CD8-positive, alpha-beta memory T cell (primary cell): Measurements from ENCODE around the gene SDSL. TPM values are rescaled to one million over a fixed set of nuclear protein-coding genes. Genes with fewer than 3 reads are reported as not detected.

ENCODE experiments used
- CTCF ChIA-PET: fragments of 350-600 bp; sonication (Branson Sonifier 250); formaldehyde crosslinking; loops from one replicate; lab custom pipeline; 2021; ENCODE audit warnings: antibody characterized with exemption; lab: Charles Lee
- POLR2A ChIA-PET: fragments of 350-600 bp; sonication (Branson Sonifier 250); formaldehyde crosslinking; loops from one replicate; lab custom pipeline; 2021; ENCODE audit warnings: antibody characterized with exemption; lab: Charles Lee
- DNase-seq, 5 donors: peaks; one replicate each; pipeline versions ENCODE4 v3.0.0 to v3.0.0-alpha.2; 2020 to 2022; ENCODE audit warnings: mixed read lengths in 1 of 5
- H3K27ac ChIP-seq: one replicate; pipeline ENCODE4 v1.7.0; 2013; ENCODE audit warnings: low read depth, mild to moderate bottlenecking, low read length, moderate library complexity
- H3K27me3 ChIP-seq: 2 replicates; pipeline ENCODE4 v1.7.0; 2013; ENCODE audit warnings: low read length, mild to moderate bottlenecking; ENCODE audit not compliant: insufficient read depth, poor library complexity, severe bottlenecking
- H3K36me3 ChIP-seq: 2 replicates; pipeline ENCODE4 v1.7.0; 2013; ENCODE audit warnings: mild to moderate bottlenecking, low read length, moderate library complexity; ENCODE audit not compliant: insufficient read depth
- H3K4me1 ChIP-seq: 2 replicates; pipeline ENCODE4 v1.7.0; 2013; ENCODE audit warnings: mild to moderate bottlenecking, low read length, moderate library complexity; ENCODE audit not compliant: insufficient read depth
- H3K4me3 ChIP-seq: 2 replicates; pipeline ENCODE4 v1.7.0; 2013; ENCODE audit warnings: mild to moderate bottlenecking, low read length
- H3K9me3 ChIP-seq: 2 replicates; pipeline ENCODE4 v1.7.0; 2013; ENCODE audit warnings: mild to moderate bottlenecking, low read length
- H3K27ac Mint-ChIP-seq, 8 donors: one replicate each; pipeline ENCODE4 v1.8.0; 2020 to 2021; ENCODE audit warnings: mixed read lengths in 8 of 8, mild to moderate bottlenecking in 6 of 8, inconsistent platforms in 3 of 8, moderate library complexity in 3 of 8
- H3K27me3 Mint-ChIP-seq, 2 donors: one replicate each; pipeline ENCODE4 v1.8.0; 2020 to 2021; ENCODE audit warnings: mixed read lengths in 2 of 2, mild to moderate bottlenecking in 1 of 2, moderate library complexity in 1 of 2
- H3K36me3 Mint-ChIP-seq, 3 donors: one replicate each; pipeline ENCODE4 v1.8.0; 2020 to 2021; ENCODE audit warnings: mixed read lengths in 3 of 3, inconsistent platforms in 1 of 3, mild to moderate bottlenecking in 1 of 3
- H3K4me1 Mint-ChIP-seq, 3 donors: one replicate each; pipeline ENCODE4 v1.8.0; 2020 to 2021; ENCODE audit warnings: mixed read lengths in 3 of 3, inconsistent platforms in 1 of 3, mild to moderate bottlenecking in 1 of 3
- H3K4me3 Mint-ChIP-seq, 7 donors: one replicate each; pipeline ENCODE4 v1.8.0; 2020 to 2021; ENCODE audit warnings: mixed read lengths in 7 of 7, mild to moderate bottlenecking in 6 of 7, moderate library complexity in 4 of 7, inconsistent platforms in 2 of 7
- H3K9me3 Mint-ChIP-seq, 5 donors: one replicate each; pipeline ENCODE4 v1.8.0; 2020 to 2022; ENCODE audit warnings: mixed read lengths in 5 of 5, mild to moderate bottlenecking in 3 of 5, moderate library complexity in 2 of 5, inconsistent platforms in 1 of 5
- polyA plus RNA-seq: library from polyadenylated mRNA; unstranded; fragments of 300-500 nt; fragmentation: Illumina TruSeq; gene quantifications from one replicate; pipeline ENCODE4 v1.2.3, GENCODE V29; 2021
- total RNA-seq, 2 experiments: library from RNA; stranded (reverse); gene quantifications; one replicate each; pipeline ENCODE4 v1.2.3, GENCODE V29; 2021

The SDSL gene
- total and polyA plus RNA-seq, 3 experiments from 2014 or later: 0.20 to 0.24 TPM; not detected in 1

DNA sequence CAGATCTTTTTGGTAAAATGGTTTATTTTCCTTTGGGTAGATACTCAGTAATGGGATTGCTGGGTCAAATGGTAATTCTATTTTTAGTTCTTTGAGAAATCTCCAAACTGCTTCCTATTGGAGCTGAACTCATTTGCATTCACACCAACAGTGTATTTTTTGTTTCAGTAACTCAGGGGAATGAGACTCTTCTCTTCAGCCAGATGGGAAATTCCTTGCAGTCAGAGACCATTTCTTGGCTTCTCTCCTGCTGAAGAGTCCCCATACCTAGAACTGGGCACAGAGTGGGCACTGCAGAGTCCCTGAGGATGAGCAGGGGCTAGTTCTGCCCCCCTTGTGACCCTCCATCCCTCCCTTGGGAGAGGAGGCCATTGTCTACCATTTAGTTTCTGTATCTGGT, 10.8 kb downstream of the SDSL start:
- Histone ChIP-seq H3K4me1 (no peaks in the 10 kb centered on the region), H3K36me3 (no peaks in the 10 kb centered on the region), H3K27ac (no peak overlapping the region), H3K27me3 (peaks cover 4% of the 10 kb centered on the region), H3K4me3 (no peak overlapping the region), H3K9me3 (no peaks in the 10 kb centered on the region)
- Mint-ChIP-seq H3K27ac (no peak overlapping the region), H3K27me3 (peaks cover 4 to 16% of the 10 kb centered on the region in 2 donors), H3K4me1 (peaks cover 0 to 2% (median 0%) of the 10 kb centered on the region in 3 donors), H3K36me3 (no peaks in the 10 kb centered on the region), H3K9me3 (no peaks in the 10 kb centered on the region), H3K4me3 (no peak overlapping the region)
- no peak for DNase-seq
- CTCF ChIA-PET: no interaction called here
- POLR2A ChIA-PET: no interaction called here

DNA sequence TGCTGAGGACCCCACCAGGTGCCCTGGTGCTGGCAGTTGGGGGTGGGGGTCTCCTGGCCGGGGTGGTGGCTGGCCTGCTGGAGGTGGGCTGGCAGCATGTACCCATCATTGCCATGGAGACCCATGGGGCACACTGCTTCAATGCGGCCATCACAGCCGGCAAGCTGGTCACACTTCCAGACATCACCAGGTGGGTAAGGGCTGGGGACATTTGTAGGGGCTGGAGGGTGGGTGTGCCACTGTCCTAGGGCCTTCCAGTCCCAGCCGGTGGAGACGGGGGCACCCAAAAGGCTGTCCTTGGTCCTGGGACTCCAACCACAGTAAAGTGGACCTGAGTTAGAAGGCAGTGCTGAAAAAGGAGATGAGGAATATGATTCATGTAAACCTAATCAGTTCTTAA, 13.2 kb downstream of the SDSL start:
- H3K4me3 Mint-ChIP-seq: no peak overlapping the region
- H3K4me1 ChIP-seq: no peaks in the 10 kb centered on the region
- H3K9me3 Mint-ChIP-seq: no peaks in the 10 kb centered on the region
- H3K9me3 ChIP-seq: no peaks in the 10 kb centered on the region
- no peak overlapping the region for H3K4me3 ChIP-seq
- no peaks in the 10 kb centered on the region for H3K36me3 Mint-ChIP-seq
- no peak overlapping the region for H3K27ac ChIP-seq
- no peak for DNase-seq
- CTCF ChIA-PET: no interaction called here
- H3K27ac Mint-ChIP-seq: no peak overlapping the region
- POLR2A ChIA-PET: no interaction called here
- H3K27me3 Mint-ChIP-seq: peaks cover 6% of the 10 kb centered on the region in 2 donors
- H3K36me3 ChIP-seq: no peaks in the 10 kb centered on the region
- peaks cover 0 to 2% (median 0%) of the 10 kb centered on the region in 3 donors for H3K4me1 Mint-ChIP-seq
- no peaks in the 10 kb centered on the region for H3K27me3 ChIP-seq

DNA sequence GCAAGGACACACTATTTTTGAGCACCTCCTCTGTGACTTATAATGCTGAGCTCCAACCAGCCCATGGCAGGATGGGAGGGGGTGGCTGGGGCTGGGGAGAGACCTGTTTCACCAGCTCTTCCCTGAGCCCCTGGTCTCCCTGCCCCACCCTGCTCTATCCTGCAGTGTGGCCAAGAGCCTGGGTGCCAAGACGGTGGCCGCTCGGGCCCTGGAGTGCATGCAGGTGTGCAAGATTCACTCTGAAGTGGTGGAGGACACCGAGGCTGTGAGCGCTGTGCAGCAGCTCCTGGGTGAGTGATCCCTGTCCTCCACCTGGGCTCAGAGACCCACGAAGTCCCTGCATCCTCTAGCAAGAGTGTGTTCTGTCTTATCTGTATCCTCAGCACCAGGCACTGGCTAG, 14.4 kb downstream of the SDSL start:
- Mint-ChIP-seq H3K4me1 (no peaks in the 10 kb centered on the region), H3K9me3 (no peaks in the 10 kb centered on the region), H3K27me3 (peaks cover 0 to 8% of the 10 kb centered on the region in 2 donors), H3K27ac (no peak overlapping the region), H3K36me3 (no peaks in the 10 kb centered on the region), H3K4me3 (no peak overlapping the region)
- no peak overlapping the region for H3K27ac ChIP-seq
- no peaks in the 10 kb centered on the region for H3K9me3 ChIP-seq
- CTCF ChIA-PET: no interaction called here
- DNase-seq: no peak
- H3K4me3 ChIP-seq: no peak overlapping the region
- H3K36me3 ChIP-seq: no peaks in the 10 kb centered on the region
- POLR2A ChIA-PET: no interaction called here
- no peaks in the 10 kb centered on the region for H3K27me3 ChIP-seq
- H3K4me1 ChIP-seq: no peaks in the 10 kb centered on the region

DNA sequence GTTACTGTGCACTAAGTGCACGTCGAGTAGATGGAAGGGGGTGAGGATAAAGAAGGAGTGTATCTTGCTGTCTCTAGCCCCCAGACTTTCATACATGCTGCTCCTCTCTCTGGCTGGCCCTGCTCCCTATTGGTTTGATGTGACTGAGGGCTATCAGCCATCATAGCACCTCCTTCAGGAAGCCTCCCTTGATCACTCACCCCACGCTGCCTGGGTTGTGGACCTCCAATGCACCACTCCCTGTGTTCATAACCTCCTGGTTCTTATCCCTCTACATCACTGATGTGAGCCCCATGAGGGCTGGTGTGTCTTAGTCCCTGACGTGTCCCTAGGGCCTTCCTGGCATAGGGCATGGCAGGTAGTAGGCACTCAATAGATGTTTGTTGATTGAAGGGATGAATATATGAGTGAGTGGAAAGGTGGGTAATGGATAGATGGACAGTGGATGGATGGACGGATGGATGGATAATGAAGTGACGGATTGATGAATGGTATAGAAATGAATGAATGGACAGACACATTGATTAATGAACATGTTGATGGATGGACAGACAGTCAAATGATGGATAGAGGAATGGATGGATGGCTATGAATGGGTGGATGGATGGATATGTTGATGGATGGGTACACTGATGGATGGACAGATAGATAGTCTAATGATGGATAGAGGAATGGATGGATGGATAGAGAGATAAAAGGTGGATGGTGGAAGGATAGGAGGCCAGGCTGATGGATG, 15.0 kb downstream of the SDSL start:
- ChIA-PET POLR2A (no interaction called here), CTCF (no interaction called here)
- Mint-ChIP-seq H3K4me1 (no peaks in the 10 kb centered on the region), H3K9me3 (no peaks in the 10 kb centered on the region), H3K36me3 (no peaks in the 10 kb centered on the region), H3K27ac (no peak overlapping the region), H3K27me3 (peaks cover 0 to 12% of the 10 kb centered on the region in 2 donors), H3K4me3 (no peak overlapping the region)
- Histone ChIP-seq H3K9me3 (no peaks in the 10 kb centered on the region), H3K36me3 (no peaks in the 10 kb centered on the region), H3K27me3 (no peaks in the 10 kb centered on the region), H3K4me3 (no peak overlapping the region), H3K4me1 (no peaks in the 10 kb centered on the region), H3K27ac (no peak overlapping the region)
- DNase-seq: no peak

DNA sequence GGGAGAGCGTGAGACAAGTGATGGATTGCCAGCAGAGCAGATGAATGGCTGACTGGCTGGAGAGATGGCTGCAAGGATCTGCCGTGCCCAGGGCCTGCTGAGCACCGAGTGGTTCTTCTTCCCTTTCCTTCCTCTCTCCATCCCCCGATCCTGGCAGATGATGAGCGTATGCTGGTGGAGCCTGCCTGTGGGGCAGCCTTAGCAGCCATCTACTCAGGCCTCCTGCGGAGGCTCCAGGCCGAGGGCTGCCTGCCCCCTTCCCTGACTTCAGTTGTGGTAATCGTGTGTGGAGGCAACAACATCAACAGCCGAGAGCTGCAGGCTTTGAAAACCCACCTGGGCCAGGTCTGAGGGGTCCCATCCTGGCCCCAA, 15.5 kb downstream of the SDSL start:
- H3K27ac Mint-ChIP-seq: no peak overlapping the region
- no peaks in the 10 kb centered on the region for H3K9me3 Mint-ChIP-seq
- Histone ChIP-seq H3K4me3 (no peak overlapping the region), H3K9me3 (no peaks in the 10 kb centered on the region), H3K36me3 (no peaks in the 10 kb centered on the region), H3K27ac (no peak overlapping the region), H3K27me3 (no peaks in the 10 kb centered on the region), H3K4me1 (no peaks in the 10 kb centered on the region)
- peaks cover 0 to 16% of the 10 kb centered on the region in 2 donors for H3K27me3 Mint-ChIP-seq
- H3K36me3 Mint-ChIP-seq: no peaks in the 10 kb centered on the region
- ChIA-PET POLR2A (no interaction called here), CTCF (no interaction called here)
- H3K4me1 Mint-ChIP-seq: no peaks in the 10 kb centered on the region
- no peak for DNase-seq
- no peak overlapping the region for H3K4me3 Mint-ChIP-seq

DNA sequence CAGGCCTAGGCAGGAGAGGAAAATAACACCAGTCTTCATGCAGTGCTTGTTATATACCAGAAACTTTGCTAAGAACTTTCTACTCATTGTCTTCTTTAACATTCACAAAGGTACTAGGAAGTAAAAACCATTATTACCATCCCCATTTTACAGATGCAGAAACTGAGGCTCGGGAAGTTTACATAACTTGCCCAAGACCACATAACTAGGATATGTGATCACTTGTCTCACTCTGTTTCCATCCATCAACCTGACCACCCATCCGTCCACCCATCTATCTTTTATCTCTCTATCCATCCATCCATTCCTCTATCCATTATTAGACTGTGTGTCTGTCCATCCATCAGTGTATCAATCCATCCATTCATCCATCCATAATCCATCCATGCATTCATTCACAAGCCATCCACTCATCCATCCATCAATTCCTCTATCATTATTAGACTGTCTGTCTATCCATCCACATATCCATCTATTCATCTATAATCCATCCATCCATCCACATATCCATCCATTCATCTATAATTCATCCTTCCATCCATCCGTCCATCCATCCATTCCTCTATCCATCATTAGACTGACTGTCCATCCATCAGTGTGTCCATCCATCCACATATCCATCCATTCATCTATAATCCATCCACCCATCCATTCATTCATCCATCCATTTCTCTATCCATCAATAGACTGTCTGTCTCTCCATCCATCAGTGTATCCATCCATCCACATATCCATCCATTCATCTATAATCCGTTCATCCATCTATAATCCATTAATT, 16.5 kb downstream of the SDSL start:
- Histone ChIP-seq H3K4me1 (no peaks in the 10 kb centered on the region), H3K9me3 (no peaks in the 10 kb centered on the region), H3K27ac (no peak overlapping the region), H3K36me3 (no peaks in the 10 kb centered on the region), H3K27me3 (no peaks in the 10 kb centered on the region), H3K4me3 (no peak overlapping the region)
- no peaks in the 10 kb centered on the region for H3K36me3 Mint-ChIP-seq
- no peaks in the 10 kb centered on the region for H3K4me1 Mint-ChIP-seq
- no peaks in the 10 kb centered on the region for H3K9me3 Mint-ChIP-seq
- peaks cover 6 to 17% of the 10 kb centered on the region in 2 donors for H3K27me3 Mint-ChIP-seq
- CTCF ChIA-PET: no interaction called here
- H3K27ac Mint-ChIP-seq: no peak overlapping the region
- no peak for DNase-seq
- no peak overlapping the region for H3K4me3 Mint-ChIP-seq
- POLR2A ChIA-PET: no interaction called here

DNA sequence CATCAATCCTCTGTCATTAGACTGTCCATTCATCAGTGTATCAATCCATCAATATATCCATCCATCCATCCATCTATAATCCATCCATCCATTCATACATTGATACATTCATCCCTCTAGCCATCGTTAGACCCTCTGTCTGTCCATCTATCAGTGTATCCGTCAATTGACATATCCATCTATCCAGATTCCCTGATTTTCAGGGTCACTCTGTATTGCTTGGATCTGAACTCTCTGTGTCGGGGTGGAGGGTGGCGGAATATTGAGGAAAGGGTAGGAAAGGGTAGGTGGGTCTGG, 17.1 kb downstream of the SDSL start:
- Mint-ChIP-seq H3K4me3 (no peak overlapping the region), H3K27me3 (peaks cover 6 to 22% of the 10 kb centered on the region in 2 donors)
- H3K4me1 ChIP-seq: no peaks in the 10 kb centered on the region

DNA sequence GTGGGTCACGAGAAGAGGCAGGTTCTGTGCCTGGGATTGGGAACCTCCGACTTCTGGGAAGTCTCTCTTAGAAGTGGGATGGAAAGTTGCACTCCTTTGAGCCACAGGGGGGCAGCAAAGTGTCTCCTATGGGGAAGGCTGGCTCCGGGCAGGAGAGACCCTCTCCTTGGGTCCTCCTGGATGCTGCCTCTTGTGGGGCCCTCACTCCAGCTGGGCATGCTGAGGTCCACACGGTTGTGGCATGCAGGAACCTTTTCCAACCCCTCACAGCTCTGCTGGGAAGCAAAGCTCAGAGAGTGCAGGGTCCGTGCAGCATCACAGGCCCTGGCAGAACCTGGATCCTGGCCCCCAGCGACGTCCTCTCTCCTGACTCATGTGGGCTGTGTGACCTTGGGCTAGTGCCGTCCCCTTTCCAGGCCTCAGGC, 17.4 kb downstream of the SDSL start:
- Mint-ChIP-seq H3K27me3 (peaks cover 6 to 23% of the 10 kb centered on the region in 2 donors), H3K27ac (no peak overlapping the region), H3K4me1 (no peaks in the 10 kb centered on the region), H3K9me3 (peaks cover 0 to 2% (median 0%) of the 10 kb centered on the region in 5 donors), H3K4me3 (no peak overlapping the region), H3K36me3 (no peaks in the 10 kb centered on the region)
- POLR2A ChIA-PET: no interaction called here
- no peaks in the 10 kb centered on the region for H3K4me1 ChIP-seq
- H3K27ac ChIP-seq: no peak overlapping the region
- no peak overlapping the region for H3K4me3 ChIP-seq
- no peaks in the 10 kb centered on the region for H3K27me3 ChIP-seq
- DNase-seq: no peak
- CTCF ChIA-PET: no interaction called here
- H3K9me3 ChIP-seq: no peaks in the 10 kb centered on the region
- no peaks in the 10 kb centered on the region for H3K36me3 ChIP-seq

More for the DNA sequence above, 17.1 kb downstream of the SDSL start:
- Histone ChIP-seq H3K36me3 (no peaks in the 10 kb centered on the region), H3K4me3 (no peak overlapping the region), H3K9me3 (no peaks in the 10 kb centered on the region), H3K27ac (no peak overlapping the region), H3K27me3 (no peaks in the 10 kb centered on the region)
- CTCF ChIA-PET: no interaction called here
- H3K4me1 Mint-ChIP-seq: no peaks in the 10 kb centered on the region
- no peak for DNase-seq
- no peaks in the 10 kb centered on the region for H3K36me3 Mint-ChIP-seq
- POLR2A ChIA-PET: no interaction called here
- no peak overlapping the region for H3K27ac Mint-ChIP-seq
- H3K9me3 Mint-ChIP-seq: no peaks in the 10 kb centered on the region
